Panc1 (cell line): ENCODE results near the gene MRPS34.

Source experiments
- POLR2AphosphoS5 ChIP-seq: IDR thresholded peaks from 2 replicates; pipeline ENCODE4 v1.6.1; 2012; ENCODE audit warnings: mild to moderate bottlenecking, low read depth, low read length, moderate library complexity
- SIN3A ChIP-seq: IDR thresholded peaks from 2 replicates; pipeline ENCODE4 v1.6.1; 2012; ENCODE audit warnings: low read depth, mild to moderate bottlenecking, low read length, moderate library complexity, borderline replicate concordance; ENCODE audit not compliant: insufficient read depth
- TCF7L2 ChIP-seq: IDR thresholded peaks from 2 replicates; pipeline ENCODE4 v1.6.1; 2011; ENCODE audit warnings: mild to moderate bottlenecking, low read depth, low read length, inconsistent platforms
- TF ChIP-seq, protein P1 (sequence below): fragments of 450-650 bp; IDR thresholded peaks from 2 replicates; pipeline ENCODE4 v1.5.1; 2017; ENCODE audit warnings: mild to moderate bottlenecking
- TF ChIP-seq, protein P2 (sequence below), 2 experiments: IDR thresholded peaks; 2 replicates each; pipeline ENCODE4 v1.6.1; 2011 to 2012; ENCODE audit warnings: low read depth in 2 of 2, control low read depth in 1 of 2, low read length in 1 of 2, mild to moderate bottlenecking in 1 of 2, moderate library complexity in 1 of 2; ENCODE audit not compliant: insufficient read depth in 1 of 2

DNA sequence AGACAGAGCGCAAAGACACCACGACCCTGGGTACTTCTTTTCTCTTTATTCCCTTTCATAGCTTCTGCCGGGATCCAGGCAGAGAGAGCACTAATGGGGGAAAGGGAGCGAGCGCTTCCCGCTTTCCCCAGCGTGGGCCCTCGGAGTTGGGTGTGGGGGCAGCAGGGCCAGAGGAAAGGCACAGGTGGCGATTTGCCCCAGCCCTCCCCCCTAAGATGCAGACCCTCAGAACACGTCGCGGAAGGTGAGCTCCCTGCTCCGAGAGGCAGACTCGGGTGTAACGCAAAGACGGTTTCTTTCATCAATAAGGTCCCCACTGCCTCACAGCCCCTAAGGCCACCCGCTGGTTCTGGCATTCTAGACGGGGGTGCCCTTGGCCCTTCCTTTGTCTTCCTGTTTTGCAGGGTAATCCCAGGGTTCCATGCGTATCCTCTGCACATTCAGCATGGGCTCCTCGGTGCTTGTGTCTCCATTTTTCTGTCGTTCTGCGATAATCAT is 1.0 kb downstream of the MRPS34 start:
- TF ChIP-seq, protein P1, sequence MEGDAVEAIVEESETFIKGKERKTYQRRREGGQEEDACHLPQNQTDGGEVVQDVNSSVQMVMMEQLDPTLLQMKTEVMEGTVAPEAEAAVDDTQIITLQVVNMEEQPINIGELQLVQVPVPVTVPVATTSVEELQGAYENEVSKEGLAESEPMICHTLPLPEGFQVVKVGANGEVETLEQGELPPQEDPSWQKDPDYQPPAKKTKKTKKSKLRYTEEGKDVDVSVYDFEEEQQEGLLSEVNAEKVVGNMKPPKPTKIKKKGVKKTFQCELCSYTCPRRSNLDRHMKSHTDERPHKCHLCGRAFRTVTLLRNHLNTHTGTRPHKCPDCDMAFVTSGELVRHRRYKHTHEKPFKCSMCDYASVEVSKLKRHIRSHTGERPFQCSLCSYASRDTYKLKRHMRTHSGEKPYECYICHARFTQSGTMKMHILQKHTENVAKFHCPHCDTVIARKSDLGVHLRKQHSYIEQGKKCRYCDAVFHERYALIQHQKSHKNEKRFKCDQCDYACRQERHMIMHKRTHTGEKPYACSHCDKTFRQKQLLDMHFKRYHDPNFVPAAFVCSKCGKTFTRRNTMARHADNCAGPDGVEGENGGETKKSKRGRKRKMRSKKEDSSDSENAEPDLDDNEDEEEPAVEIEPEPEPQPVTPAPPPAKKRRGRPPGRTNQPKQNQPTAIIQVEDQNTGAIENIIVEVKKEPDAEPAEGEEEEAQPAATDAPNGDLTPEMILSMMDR = no peak
- TF ChIP-seq SIN3A (no peak), POLR2AphosphoS5 (peak; percentile 61; the same call in 1 of the 2 replicates), TCF7L2 (no peak)
- TF ChIP-seq, protein P2, sequence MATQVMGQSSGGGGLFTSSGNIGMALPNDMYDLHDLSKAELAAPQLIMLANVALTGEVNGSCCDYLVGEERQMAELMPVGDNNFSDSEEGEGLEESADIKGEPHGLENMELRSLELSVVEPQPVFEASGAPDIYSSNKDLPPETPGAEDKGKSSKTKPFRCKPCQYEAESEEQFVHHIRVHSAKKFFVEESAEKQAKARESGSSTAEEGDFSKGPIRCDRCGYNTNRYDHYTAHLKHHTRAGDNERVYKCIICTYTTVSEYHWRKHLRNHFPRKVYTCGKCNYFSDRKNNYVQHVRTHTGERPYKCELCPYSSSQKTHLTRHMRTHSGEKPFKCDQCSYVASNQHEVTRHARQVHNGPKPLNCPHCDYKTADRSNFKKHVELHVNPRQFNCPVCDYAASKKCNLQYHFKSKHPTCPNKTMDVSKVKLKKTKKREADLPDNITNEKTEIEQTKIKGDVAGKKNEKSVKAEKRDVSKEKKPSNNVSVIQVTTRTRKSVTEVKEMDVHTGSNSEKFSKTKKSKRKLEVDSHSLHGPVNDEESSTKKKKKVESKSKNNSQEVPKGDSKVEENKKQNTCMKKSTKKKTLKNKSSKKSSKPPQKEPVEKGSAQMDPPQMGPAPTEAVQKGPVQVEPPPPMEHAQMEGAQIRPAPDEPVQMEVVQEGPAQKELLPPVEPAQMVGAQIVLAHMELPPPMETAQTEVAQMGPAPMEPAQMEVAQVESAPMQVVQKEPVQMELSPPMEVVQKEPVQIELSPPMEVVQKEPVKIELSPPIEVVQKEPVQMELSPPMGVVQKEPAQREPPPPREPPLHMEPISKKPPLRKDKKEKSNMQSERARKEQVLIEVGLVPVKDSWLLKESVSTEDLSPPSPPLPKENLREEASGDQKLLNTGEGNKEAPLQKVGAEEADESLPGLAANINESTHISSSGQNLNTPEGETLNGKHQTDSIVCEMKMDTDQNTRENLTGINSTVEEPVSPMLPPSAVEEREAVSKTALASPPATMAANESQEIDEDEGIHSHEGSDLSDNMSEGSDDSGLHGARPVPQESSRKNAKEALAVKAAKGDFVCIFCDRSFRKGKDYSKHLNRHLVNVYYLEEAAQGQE (IDR thresholded peaks at IDR 0.05; ENCODE audit: insufficient read depth in 1 of 2, low read depth in 2 of 2, low read length in 1 of 2) = no peak
